GM12878 (cell line): ENCODE results near the gene CIAPIN1. TPM values are rescaled to one million over a fixed set of nuclear protein-coding genes. Genes with fewer than 3 reads are reported as not detected.

ENCODE experiments used
- ATAC-seq: fragments of 200-7000 bp; cut with Tn5 transposase; 3 replicates; pipeline ENCODE4 v1.9.1; 2020; ENCODE audit warnings: mild to moderate bottlenecking, moderate library complexity
- BruUV-seq: library from RNA; stranded (reverse); fragments of 400-500 nt; replicated peaks from 2 replicates; lab custom pipeline; 2021; lab: Mats Ljungman, UMichigan
- CTCF ChIA-PET: fragments of 300-600 bp; sonication (Branson Sonifier 250); formaldehyde crosslinking; extraction: SDS; loops from one replicate; lab custom pipeline; 2021; ENCODE audit warnings: inconsistent platforms; lab: Yijun Ruan, JAX
- POLR2A ChIA-PET: fragments of 350-600 bp; formaldehyde crosslinking; extraction: SDS; loops from one replicate; lab custom pipeline; 2021; ENCODE audit warnings: inconsistent platforms; lab: Charles Lee
- RAD21 ChIA-PET: fragments of 300-600 bp; sonication (Branson Sonifier 250); formaldehyde crosslinking; loops from one replicate; lab custom pipeline; 2023; ENCODE audit warnings: antibody characterized with exemption; ENCODE audit not compliant: unreplicated experiment; lab: Charles Lee
- SMC1A ChIA-PET: fragments of 300-600 bp; sonication (Branson Sonifier 250); formaldehyde crosslinking; loops from one replicate; lab custom pipeline; 2023; ENCODE audit not compliant: unreplicated experiment, uncharacterized antibody; lab: Charles Lee
- DNase-seq: peaks from one replicate; pipeline ENCODE4 v3.0.0-alpha.2; 2011; ENCODE audit warnings: low read depth, low spot score
- FAIRE-seq: peaks from 3 replicates; lab custom pipeline; 2011; peaks lifted over from hg19 to GRCh38; lab: Jason Lieb, UNC
- H2AFZ ChIP-seq: 2 replicates; pipeline ENCODE4 v1.6.0; 2011; ENCODE audit warnings: low read depth, low read length, control low read depth; ENCODE audit not compliant: control insufficient read depth
- H3K27ac ChIP-seq: 2 replicates; pipeline ENCODE4 v1.5.1; 2011; ENCODE audit warnings: control low read depth; ENCODE audit not compliant: control insufficient read depth, insufficient read depth
- H3K27me3 ChIP-seq, 2 experiments: replicated peaks in 1 of 2; 2 replicates each; pipeline versions ENCODE4 v1.6.0 to v1.6.1; 2011; ENCODE audit warnings: low read length in 1 of 2; ENCODE audit not compliant: control insufficient read depth in 2 of 2, insufficient read depth in 2 of 2
- H3K36me3 ChIP-seq, 2 experiments: 2 replicates each; pipeline ENCODE4 v1.5.1; 2011; ENCODE audit warnings: low read length in 1 of 2; ENCODE audit not compliant: control insufficient read depth in 2 of 2, insufficient read depth in 2 of 2
- H3K4me1 ChIP-seq: 2 replicates; pipeline ENCODE4 v1.6.1; 2011; ENCODE audit warnings: mild to moderate bottlenecking, low read length, moderate library complexity, mixed read lengths; ENCODE audit not compliant: control insufficient read depth, insufficient read depth
- H3K4me2 ChIP-seq: 2 replicates; pipeline ENCODE4 v1.6.0; 2011; ENCODE audit warnings: control low read depth; ENCODE audit not compliant: control insufficient read depth, insufficient read depth
- H3K4me3 ChIP-seq: fragments of 200-600 bp; sonication (generic); 2 replicates; pipeline ENCODE4 v1.5.1; 2016
- H3K79me2 ChIP-seq: 2 replicates; pipeline ENCODE4 v1.6.0; 2011; ENCODE audit warnings: low read length; ENCODE audit not compliant: control insufficient read depth, insufficient read depth
- H3K9ac ChIP-seq: 2 replicates; pipeline ENCODE4 v1.8.0; 2011; ENCODE audit warnings: low read length, control low read depth, mixed read lengths; ENCODE audit not compliant: control insufficient read depth, insufficient read depth
- H3K9me3 ChIP-seq: replicated peaks from 3 replicates; pipeline ENCODE4 v1.5.1; 2011; ENCODE audit warnings: mild to moderate bottlenecking, low read length; ENCODE audit not compliant: control insufficient read depth, insufficient read depth
- H4K20me1 ChIP-seq: 2 replicates; pipeline ENCODE4 v1.6.0; 2011; ENCODE audit not compliant: control insufficient read depth, insufficient read depth
- MLLT1 ChIP-seq: fragments of 450-650 bp; IDR thresholded peaks from 2 replicates; pipeline ENCODE4 v1.6.1; 2016; ENCODE audit warnings: mild to moderate bottlenecking
- MTA2 ChIP-seq: fragments of 450-650 bp; IDR thresholded peaks from 2 replicates; pipeline ENCODE4 v1.6.1; 2016; ENCODE audit warnings: low read depth, mild to moderate bottlenecking, moderate library complexity
- NBN ChIP-seq: fragments of 450-650 bp; IDR thresholded peaks from 2 replicates; pipeline ENCODE4 v1.6.1; 2016
- POLR2AphosphoS5 ChIP-seq: IDR thresholded peaks from 2 replicates; pipeline ENCODE4 v1.6.1; 2011; ENCODE audit warnings: mild to moderate bottlenecking, low read length, inconsistent platforms
- RAD21 ChIP-seq: IDR thresholded peaks from 2 replicates; pipeline ENCODE4 v1.6.1; 2011; ENCODE audit warnings: mild to moderate bottlenecking, low read depth, low read length, moderate library complexity; ENCODE audit not compliant: insufficient read depth
- RAD51 ChIP-seq: fragments of 450-650 bp; IDR thresholded peaks from 2 replicates; pipeline ENCODE4 v1.6.1; 2016; ENCODE audit warnings: moderate library complexity, mild to moderate bottlenecking, inconsistent platforms
- SUPT20H ChIP-seq: IDR thresholded peaks from 2 replicates; pipeline ENCODE4 v1.6.1; 2011; ENCODE audit warnings: low read depth, mild to moderate bottlenecking, low read length, moderate library complexity, borderline replicate concordance; ENCODE audit not compliant: control insufficient read depth
- ZNF687 ChIP-seq: fragments of 450-650 bp; IDR thresholded peaks from 2 replicates; pipeline ENCODE4 v1.6.1; 2017; ENCODE audit warnings: mild to moderate bottlenecking, moderate library complexity
- WGBS: methylation state at CpG from one replicate; pipeline ENCODE4 v1.1.6; 2016; ENCODE audit warnings: low lambda C conversion rate; ENCODE audit not compliant: insufficient replicate concordance, insufficient coverage; ENCODE audit errors: missing lambda C conversion rate; 5-methylcytosine and 5-hydroxymethylcytosine counted together
- in situ Hi-C: fragments of 300-500 bp; cut with MboI; formaldehyde crosslinking; loops from 9 replicates; pipeline ENCODE4 v1.14.3; 2018; ENCODE audit warnings: mixed read lengths
- intact Hi-C: fragments of 100-400 bp; cut with micrococcal nuclease; formaldehyde crosslinking; loops from one replicate; pipeline ENCODE4 v1.14.2; 2022; ENCODE audit not compliant: unreplicated experiment
- polyA plus RNA-seq, 11 experiments: library from polyadenylated mRNA; depleted of rRNA in 4 of 11; unstranded in 6 of 11; stranded (reverse) in 5 of 11; fragments of >200 nt; fragmentation: Nextera tagmentation in 4 of 11; fragmentation: Illumina TruSeq in 1 of 11; extraction: Ambion mirVana in 4 of 11; extraction: Trizol in 1 of 11; gene quantifications; 1 replicate in 1 of 11; 2 replicates in 10 of 11; pipeline versions ENCODE4 v1.2.1 to v1.2.3, GENCODE V29; 2011 to 2016; ENCODE audit warnings: inconsistent platforms in 2 of 11, missing spikeins in 2 of 11, low read depth in 1 of 11
- total RNA-seq, 4 experiments: library from RNA; depleted of rRNA in 3 of 4; stranded (reverse); fragments of >200 nt in 3 of 4; fragmentation: Illumina TruSeq in 1 of 4; extraction: Trizol in 1 of 4; gene quantifications; 2 replicates each; pipeline versions ENCODE4 v1.2.1 to v1.2.3, GENCODE V29; 2013 to 2021

Gene CIAPIN1
- total and polyA plus RNA-seq, 10 of the 15 experiments (the other 5 are each of a cell fraction or from before 2014, with no cell fraction given) = 46.2 to 150 (median 54.3) TPM

- Histone ChIP-seq H2AFZ (peak overlapping the region; percentile 55), H3K4me3 (peak overlapping the region; percentile 21; the same call in 1 of the 2 replicates), H4K20me1 (no peaks in the 10 kb centered on the region), H3K4me1 (peaks cover 46% of the 10 kb centered on the region), H3K4me2 (peak overlapping the region; percentile 67), H3K79me2 (no peaks in the 10 kb centered on the region), H3K27ac (peak overlapping the region; percentile 75), H3K36me3 (no peaks in the 10 kb centered on the region), H3K9ac (peak overlapping the region; percentile 36), H3K27me3 (no peaks in the 10 kb centered on the region), H3K9me3 (no peaks in the 10 kb centered on the region)
- RAD21 ChIA-PET = interaction anchor here (0.9 to 3.5 kb wide), 10 partner anchors 11 to 86 kb away, joined by 3 to 38 read pairs (median 6); partner anchors contain the start of gene CCL17
- FAIRE-seq (no peak), DNase-seq (no peak), ATAC-seq (peak; percentile 78)
- 15% methylated on average over 3 of the region's 3 CpGs for WGBS
- SMC1A ChIA-PET = interaction anchor here (0.8 to 3.7 kb wide), 11 partner anchors 11 to 148 kb away, joined by 3 to 49 read pairs (median 5); partner anchors contain the start of gene CX3CL1
- TF ChIP-seq RAD21 (no peak), NBN (peak; percentile 54), SUPT20H (no peak), ZNF687 (0 out of 2 replicates have a peak, but pooled peaks have one; percentile 40), MTA2 (peak; percentile 75), RAD51 (peak; percentile 83), MLLT1 (peak; percentile 40), POLR2AphosphoS5 (peak; percentile 65; the same call in 1 of the 2 replicates)
- POLR2A ChIA-PET = interaction anchor here (0.6 to 3.8 kb wide), 8 partner anchors 9 to 48 kb away, joined by 3 to 30 read pairs (median 5); no protein-coding TSS in a partner anchor
- intact Hi-C loops = loop anchor here (1.0 to 2.0 kb wide), 2 partner anchors 10 to 25 kb away; no protein-coding TSS in a partner anchor
- BruUV-seq = no TSS peak
- CTCF ChIA-PET = interaction anchor here (0.6 to 1.3 kb wide), 7 partner anchors 10 to 87 kb away, joined by 3 to 7 read pairs (median 4); no protein-coding TSS in a partner anchor
- in situ Hi-C loops = no loop called here
These were observed 59.4 kb downstream of the CIAPIN1 start for GRCh38 chr16:57387598-57388354.
